HepG2 (cell line): ENCODE results near the gene SLC7A10. TPM values are rescaled to one million over a fixed set of nuclear protein-coding genes. Genes with fewer than 3 reads are reported as not detected.

Experiments used
- FOXO1 ChIP-seq: sonication (generic); formaldehyde crosslinking; IDR thresholded peaks from 2 replicates; pipeline ENCODE4 v1.4.0; 2020; ENCODE audit warnings: missing genetic modification reagents
- HNF4G ChIP-seq, 2 experiments: sonication (generic) in 1 of 2; formaldehyde crosslinking in 1 of 2; IDR thresholded peaks; 2 replicates each; pipeline versions ENCODE4 v1.4.0 to v1.6.1; 2011 to 2020; ENCODE audit warnings: borderline replicate concordance in 2 of 2, low read depth in 2 of 2, mild to moderate bottlenecking in 2 of 2, low read length in 1 of 2, missing genetic modification reagents in 1 of 2, moderate library complexity in 1 of 2
- IRX3 ChIP-seq: sonication (generic); formaldehyde crosslinking; IDR thresholded peaks from 2 replicates; pipeline ENCODE4 v1.8.1; 2023; ENCODE audit warnings: mild to moderate bottlenecking, low read depth, missing genetic modification reagents, borderline replicate concordance
- SSRP1 ChIP-seq: IDR thresholded peaks from 2 replicates; pipeline ENCODE4 v1.6.1; 2016; ENCODE audit warnings: control low read depth
- ZNF180 ChIP-seq: sonication (generic); formaldehyde crosslinking; IDR thresholded peaks from 2 replicates; pipeline ENCODE4 v1.4.0; 2020; ENCODE audit warnings: low read depth, missing genetic modification reagents, borderline replicate concordance
- ZNF501 ChIP-seq: sonication (generic); formaldehyde crosslinking; IDR thresholded peaks from 2 replicates; pipeline ENCODE4 v1.5.1; 2020; ENCODE audit warnings: mild to moderate bottlenecking, moderate library complexity, missing genetic modification reagents
- ZNF850 ChIP-seq: sonication (generic); formaldehyde crosslinking; conservative IDR thresholded peaks from 2 replicates; pipeline ENCODE4 v1.9.0; 2021; ENCODE audit warnings: mild to moderate bottlenecking, missing genetic modification reagents
- ZNF891 ChIP-seq: sonication (generic); formaldehyde crosslinking; IDR thresholded peaks from 2 replicates; pipeline ENCODE4 v1.5.0; 2020; ENCODE audit warnings: mild to moderate bottlenecking, missing genetic modification reagents
- polyA plus RNA-seq, 8 experiments: library from polyadenylated mRNA; depleted of rRNA in 3 of 8; stranded (reverse) in 7 of 8; unstranded in 1 of 8; fragments of >200 nt; fragmentation: Illumina TruSeq in 4 of 8; extraction: Trizol in 4 of 8; gene quantifications; 2 replicates each; pipeline versions ENCODE4 v1.2.1 to v1.2.3, GENCODE V29; 2011 to 2016; ENCODE audit warnings: low read depth in 4 of 8, missing spikeins in 1 of 8, mixed read lengths in 1 of 8; ENCODE audit not compliant: insufficient read depth in 1 of 8
- total RNA-seq, 5 experiments: library from RNA; depleted of rRNA; stranded (reverse); fragments of >200 nt; fragmentation: Illumina TruSeq; extraction: Trizol; gene quantifications; 2 replicates each; pipeline ENCODE4 v1.2.3, GENCODE V29; 2016; ENCODE audit warnings: low read depth in 1 of 5
- TF ChIP-seq, protein P1 (sequence below): sonication (generic); formaldehyde crosslinking; IDR thresholded peaks from 2 replicates; pipeline ENCODE4 v1.4.0; 2020; ENCODE audit warnings: missing genetic modification reagents
- TF ChIP-seq, protein P2 (sequence below): sonication (generic); formaldehyde crosslinking; IDR thresholded peaks from 2 replicates; pipeline ENCODE4 v1.8.0; 2022; ENCODE audit warnings: mild to moderate bottlenecking, missing genetic modification reagents
- TF ChIP-seq, protein P3 (sequence below): sonication (generic); formaldehyde crosslinking; IDR thresholded peaks from 2 replicates; pipeline ENCODE4 v1.4.0; 2020; ENCODE audit warnings: mild to moderate bottlenecking, low read depth, missing genetic modification reagents
- TF ChIP-seq, protein P4 (sequence below): sonication (generic); formaldehyde crosslinking; IDR thresholded peaks from 2 replicates; pipeline ENCODE4 v1.4.0; 2020; ENCODE audit warnings: missing genetic modification reagents
- TF ChIP-seq, protein P5 (sequence below): sonication (generic); formaldehyde crosslinking; IDR thresholded peaks from 2 replicates; pipeline ENCODE4 v1.4.0; 2020; ENCODE audit warnings: missing genetic modification reagents; ENCODE audit errors: not compliant biosample characterization
- TF ChIP-seq, protein P6 (sequence below): IDR thresholded peaks from 2 replicates; pipeline ENCODE4 v1.6.1; 2016; ENCODE audit warnings: missing biosample characterization, missing genetic modification reagents, low read depth
- TF ChIP-seq, protein P7 (sequence below): sonication (generic); formaldehyde crosslinking; conservative IDR thresholded peaks from 2 replicates; pipeline ENCODE4 v1.8.1; 2023; ENCODE audit warnings: missing genetic modification reagents
- TF ChIP-seq, protein P8 (sequence below): sonication (generic); formaldehyde crosslinking; IDR thresholded peaks from 2 replicates; pipeline ENCODE4 v1.5.1; 2020; ENCODE audit warnings: missing genetic modification reagents, mild to moderate bottlenecking, borderline replicate concordance

Gene SLC7A10
- total and polyA plus RNA-seq, 2 of the 13 experiments (the other 11 are each of a cell fraction or from before 2014, with no cell fraction given), result 1.1 to 2.2 TPM

DNA sequence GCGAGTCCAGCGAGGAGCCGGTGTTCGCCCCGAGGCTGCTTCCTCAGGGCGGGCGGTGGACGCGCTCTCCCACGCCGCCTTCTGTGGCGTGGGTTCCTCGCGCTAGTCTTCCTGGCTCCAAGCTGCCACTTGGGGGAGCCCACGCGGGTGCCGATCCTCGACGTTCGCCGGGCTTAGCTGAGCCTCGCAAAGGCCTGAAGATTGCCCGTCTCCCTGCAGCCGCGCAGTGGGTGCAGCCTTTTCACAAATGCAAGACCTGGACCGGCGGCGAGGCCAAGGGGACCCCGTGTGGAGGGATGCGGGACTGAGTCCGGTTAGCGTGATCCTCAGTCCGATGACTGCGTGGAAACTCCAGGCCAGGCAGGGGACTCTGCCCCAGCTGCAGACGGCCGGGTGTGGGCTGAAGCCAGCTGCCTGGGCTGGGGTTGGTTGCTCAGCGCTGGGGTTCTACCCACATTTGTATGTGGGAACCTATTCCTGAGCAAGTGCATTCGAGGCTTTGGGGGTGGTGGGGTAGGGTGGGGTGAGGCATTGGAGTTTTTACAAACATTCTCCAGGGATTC, 48.2 kb downstream of the SLC7A10 start (continued):
- TF ChIP-seq ZNF180 (CRISPR knock-in tag) (no peak), ZNF850 (0 out of 2 replicates have a peak, but pooled peaks have one; percentile 5), FOXO1 (CRISPR knock-in tag) (no peak), ZNF891 (no peak), HNF4G (IDR thresholded peaks at IDR 0.05; ENCODE audit: borderline replicate concordance, low read depth, low read length) (no peak), HNF4G (CRISPR knock-in tag; IDR thresholded peaks at IDR 0.05; ENCODE audit: borderline replicate concordance, low read depth) (no peak), IRX3 (CRISPR knock-in tag) (no peak), SSRP1 (peak; percentile 87), ZNF501 (CRISPR knock-in tag) (no peak)
- TF ChIP-seq, protein P1, sequence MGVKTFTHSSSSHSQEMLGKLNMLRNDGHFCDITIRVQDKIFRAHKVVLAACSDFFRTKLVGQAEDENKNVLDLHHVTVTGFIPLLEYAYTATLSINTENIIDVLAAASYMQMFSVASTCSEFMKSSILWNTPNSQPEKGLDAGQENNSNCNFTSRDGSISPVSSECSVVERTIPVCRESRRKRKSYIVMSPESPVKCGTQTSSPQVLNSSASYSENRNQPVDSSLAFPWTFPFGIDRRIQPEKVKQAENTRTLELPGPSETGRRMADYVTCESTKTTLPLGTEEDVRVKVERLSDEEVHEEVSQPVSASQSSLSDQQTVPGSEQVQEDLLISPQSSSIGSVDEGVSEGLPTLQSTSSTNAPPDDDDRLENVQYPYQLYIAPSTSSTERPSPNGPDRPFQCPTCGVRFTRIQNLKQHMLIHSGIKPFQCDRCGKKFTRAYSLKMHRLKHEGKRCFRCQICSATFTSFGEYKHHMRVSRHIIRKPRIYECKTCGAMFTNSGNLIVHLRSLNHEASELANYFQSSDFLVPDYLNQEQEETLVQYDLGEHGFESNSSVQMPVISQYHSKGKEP (CRISPR knock-in tag), result no peak
- TF ChIP-seq, protein P2, sequence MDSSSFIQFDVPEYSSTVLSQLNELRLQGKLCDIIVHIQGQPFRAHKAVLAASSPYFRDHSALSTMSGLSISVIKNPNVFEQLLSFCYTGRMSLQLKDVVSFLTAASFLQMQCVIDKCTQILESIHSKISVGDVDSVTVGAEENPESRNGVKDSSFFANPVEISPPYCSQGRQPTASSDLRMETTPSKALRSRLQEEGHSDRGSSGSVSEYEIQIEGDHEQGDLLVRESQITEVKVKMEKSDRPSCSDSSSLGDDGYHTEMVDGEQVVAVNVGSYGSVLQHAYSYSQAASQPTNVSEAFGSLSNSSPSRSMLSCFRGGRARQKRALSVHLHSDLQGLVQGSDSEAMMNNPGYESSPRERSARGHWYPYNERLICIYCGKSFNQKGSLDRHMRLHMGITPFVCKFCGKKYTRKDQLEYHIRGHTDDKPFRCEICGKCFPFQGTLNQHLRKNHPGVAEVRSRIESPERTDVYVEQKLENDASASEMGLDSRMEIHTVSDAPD, result no peak
- TF ChIP-seq, protein P3, sequence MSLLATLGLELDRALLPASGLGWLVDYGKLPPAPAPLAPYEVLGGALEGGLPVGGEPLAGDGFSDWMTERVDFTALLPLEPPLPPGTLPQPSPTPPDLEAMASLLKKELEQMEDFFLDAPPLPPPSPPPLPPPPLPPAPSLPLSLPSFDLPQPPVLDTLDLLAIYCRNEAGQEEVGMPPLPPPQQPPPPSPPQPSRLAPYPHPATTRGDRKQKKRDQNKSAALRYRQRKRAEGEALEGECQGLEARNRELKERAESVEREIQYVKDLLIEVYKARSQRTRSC (CRISPR knock-in tag), result no peak
- TF ChIP-seq, protein P4, sequence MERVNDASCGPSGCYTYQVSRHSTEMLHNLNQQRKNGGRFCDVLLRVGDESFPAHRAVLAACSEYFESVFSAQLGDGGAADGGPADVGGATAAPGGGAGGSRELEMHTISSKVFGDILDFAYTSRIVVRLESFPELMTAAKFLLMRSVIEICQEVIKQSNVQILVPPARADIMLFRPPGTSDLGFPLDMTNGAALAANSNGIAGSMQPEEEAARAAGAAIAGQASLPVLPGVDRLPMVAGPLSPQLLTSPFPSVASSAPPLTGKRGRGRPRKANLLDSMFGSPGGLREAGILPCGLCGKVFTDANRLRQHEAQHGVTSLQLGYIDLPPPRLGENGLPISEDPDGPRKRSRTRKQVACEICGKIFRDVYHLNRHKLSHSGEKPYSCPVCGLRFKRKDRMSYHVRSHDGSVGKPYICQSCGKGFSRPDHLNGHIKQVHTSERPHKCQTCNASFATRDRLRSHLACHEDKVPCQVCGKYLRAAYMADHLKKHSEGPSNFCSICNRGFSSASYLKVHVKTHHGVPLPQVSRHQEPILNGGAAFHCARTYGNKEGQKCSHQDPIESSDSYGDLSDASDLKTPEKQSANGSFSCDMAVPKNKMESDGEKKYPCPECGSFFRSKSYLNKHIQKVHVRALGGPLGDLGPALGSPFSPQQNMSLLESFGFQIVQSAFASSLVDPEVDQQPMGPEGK (CRISPR knock-in tag), result no peak
- TF ChIP-seq, protein P5, sequence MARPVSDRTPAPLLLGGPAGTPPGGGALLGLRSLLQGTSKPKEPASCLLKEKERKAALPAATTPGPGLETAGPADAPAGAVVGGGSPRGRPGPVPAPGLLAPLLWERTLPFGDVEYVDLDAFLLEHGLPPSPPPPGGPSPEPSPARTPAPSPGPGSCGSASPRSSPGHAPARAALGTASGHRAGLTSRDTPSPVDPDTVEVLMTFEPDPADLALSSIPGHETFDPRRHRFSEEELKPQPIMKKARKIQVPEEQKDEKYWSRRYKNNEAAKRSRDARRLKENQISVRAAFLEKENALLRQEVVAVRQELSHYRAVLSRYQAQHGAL (CRISPR knock-in tag), result no peak
- TF ChIP-seq, protein P6, sequence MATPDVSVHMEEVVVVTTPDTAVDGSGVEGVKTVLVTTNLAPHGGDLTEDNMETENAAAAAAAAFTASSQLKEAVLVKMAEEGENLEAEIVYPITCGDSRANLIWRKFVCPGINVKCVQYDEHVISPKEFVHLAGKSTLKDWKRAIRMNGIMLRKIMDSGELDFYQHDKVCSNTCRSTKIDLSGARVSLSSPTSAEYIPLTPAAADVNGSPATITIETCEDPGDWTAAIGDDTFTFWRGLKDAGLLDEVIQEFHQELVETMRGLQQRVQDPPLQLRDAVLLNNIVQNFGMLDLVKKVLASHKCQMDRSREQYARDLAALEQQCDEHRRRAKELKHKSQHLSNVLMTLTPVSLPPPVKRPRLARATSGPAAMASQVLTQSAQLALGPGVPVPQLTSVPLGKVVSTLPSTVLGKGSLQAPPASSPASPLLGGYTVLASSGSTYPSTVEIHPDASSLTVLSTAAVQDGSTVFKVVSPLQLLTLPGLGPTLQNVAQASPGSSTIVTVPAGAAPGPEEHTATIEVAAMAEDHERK (CRISPR knock-in tag), result no peak
- TF ChIP-seq, protein P7, sequence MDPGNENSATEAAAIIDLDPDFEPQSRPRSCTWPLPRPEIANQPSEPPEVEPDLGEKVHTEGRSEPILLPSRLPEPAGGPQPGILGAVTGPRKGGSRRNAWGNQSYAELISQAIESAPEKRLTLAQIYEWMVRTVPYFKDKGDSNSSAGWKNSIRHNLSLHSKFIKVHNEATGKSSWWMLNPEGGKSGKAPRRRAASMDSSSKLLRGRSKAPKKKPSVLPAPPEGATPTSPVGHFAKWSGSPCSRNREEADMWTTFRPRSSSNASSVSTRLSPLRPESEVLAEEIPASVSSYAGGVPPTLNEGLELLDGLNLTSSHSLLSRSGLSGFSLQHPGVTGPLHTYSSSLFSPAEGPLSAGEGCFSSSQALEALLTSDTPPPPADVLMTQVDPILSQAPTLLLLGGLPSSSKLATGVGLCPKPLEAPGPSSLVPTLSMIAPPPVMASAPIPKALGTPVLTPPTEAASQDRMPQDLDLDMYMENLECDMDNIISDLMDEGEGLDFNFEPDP (CRISPR knock-in tag), result no peak
- TF ChIP-seq, protein P8, sequence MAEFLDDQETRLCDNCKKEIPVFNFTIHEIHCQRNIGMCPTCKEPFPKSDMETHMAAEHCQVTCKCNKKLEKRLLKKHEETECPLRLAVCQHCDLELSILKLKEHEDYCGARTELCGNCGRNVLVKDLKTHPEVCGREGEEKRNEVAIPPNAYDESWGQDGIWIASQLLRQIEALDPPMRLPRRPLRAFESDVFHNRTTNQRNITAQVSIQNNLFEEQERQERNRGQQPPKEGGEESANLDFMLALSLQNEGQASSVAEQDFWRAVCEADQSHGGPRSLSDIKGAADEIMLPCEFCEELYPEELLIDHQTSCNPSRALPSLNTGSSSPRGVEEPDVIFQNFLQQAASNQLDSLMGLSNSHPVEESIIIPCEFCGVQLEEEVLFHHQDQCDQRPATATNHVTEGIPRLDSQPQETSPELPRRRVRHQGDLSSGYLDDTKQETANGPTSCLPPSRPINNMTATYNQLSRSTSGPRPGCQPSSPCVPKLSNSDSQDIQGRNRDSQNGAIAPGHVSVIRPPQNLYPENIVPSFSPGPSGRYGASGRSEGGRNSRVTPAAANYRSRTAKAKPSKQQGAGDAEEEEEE, result no peak
